SKM-1 treated with dmso at 0.1 percent for 144 hours (cell line): ENCODE results near the gene KRI1.

ENCODE experiments used
- DNase-seq: peaks from one replicate; lab custom pipeline; 2025; ENCODE audit not compliant: unreplicated experiment; lab: John Stamatoyannopoulos, UW

Gene KRI1

DNA sequence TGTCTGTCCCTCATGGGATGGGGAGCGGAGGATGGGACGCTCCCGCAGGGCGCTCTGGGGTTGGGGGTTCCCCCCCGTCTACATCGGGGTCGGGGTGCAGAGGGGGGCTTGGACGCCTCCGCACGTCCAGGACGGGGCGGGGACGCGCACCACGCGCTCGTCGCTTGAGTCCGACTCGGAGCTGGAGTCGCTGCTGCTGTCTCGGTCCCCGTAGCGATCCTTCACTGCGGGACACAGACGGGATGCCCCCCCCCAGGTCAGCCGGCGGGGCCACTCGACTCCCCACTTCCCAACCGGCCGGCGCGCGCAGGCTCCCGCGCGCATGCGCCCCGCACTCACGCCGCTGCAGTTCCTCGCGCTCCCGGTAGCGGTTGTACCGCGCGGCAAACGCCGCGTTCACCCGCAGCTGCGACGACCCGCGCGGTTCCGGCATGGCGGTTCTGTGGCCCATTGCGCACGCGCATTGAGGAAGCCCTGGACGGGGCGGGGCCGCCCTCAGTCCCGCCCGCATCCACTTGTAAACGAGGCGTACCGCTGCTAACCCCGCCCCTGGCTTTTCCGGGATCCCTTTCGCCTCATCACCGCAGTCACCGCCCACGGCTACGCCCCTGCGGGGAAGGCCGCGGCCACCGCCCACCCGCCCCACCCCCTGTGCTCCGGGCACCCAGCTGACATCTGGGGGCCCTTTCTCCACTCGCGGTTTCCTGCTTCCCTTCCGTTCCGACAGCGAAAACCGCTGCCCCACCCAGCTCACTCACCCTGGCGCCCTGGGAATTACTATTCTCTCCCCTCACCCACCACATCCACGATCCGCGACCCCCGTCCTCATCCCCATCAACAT lies at the start of gene KRI1:
TSS of gene KRI1 (minus strand) at position 444 of the 841 bp plus-strand sequence. CDS start at position 433, 11 bp downstream.
- peak; percentile 98 for DNase-seq

DNA sequence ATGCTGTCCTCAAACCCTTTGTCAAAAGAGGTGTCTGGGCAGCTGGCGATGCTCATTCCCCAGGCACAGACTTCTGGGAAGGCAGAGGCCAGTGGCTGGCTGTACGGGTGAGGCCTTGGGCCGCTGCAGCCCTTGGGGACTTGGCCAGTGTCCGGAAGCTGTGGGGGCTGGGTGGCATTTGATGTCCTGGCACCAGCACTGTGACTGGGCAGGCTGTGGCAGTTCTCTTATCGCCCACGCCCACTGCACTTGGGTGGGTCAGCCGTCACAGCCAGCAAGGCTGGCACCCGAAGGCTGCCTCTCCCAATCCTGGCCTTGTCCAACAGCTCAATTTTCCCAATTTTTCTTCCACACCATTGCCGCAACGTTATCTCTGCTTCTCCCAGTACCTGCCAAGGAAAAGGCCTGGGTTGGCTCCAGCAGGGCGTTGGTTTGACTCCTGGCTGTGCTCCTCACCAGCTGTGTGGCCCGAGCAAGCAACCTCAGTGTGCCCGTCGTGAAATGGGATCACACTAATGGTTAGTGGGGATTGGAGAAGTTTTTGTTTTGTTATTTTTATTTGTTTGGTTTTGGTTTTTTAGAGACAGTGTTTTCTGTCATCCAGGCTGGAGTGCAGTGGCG lies 46.8 kb upstream of the KRI1 start:
- no peak for DNase-seq

- no peak for DNase-seq
These were observed 46.1 kb upstream of the KRI1 start for GRCh38 chr19:10611907-10612306.

DNA sequence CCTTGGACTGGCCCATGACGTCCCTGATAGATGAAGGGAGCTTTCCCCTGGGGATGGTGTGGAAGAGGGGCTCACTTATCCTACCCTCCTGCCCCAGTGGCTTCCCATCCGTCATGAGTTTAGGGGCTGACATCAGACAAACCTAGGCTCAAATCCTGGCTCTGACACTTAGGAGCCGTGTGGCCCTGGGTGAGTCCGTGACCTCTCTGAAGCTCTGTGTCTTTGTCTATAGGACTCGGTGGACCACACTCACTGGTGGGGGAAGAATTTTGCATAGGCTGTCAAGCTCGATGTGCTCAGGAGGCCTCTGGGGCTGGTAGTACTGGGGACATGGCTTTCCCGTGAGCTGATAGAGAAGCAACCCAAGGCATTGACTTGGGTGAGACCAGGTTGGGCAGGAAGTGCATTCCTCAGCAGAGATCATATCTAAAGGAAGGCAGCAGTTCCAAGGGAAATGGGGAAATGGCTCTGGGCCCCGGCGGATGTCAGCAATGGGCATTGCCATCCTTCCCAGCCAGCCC lies 38.7 kb upstream of the KRI1 start:
- DNase-seq: no peak

GRCh38 chr19:10603873-10604459 lies 38.2 kb upstream of the KRI1 start:
- peak; percentile 77 for DNase-seq

- no peak for DNase-seq
These were observed 37.5 kb upstream of the KRI1 start for GRCh38 chr19:10603084-10603872.

- peak; percentile 53 for DNase-seq
These were observed 36.7 kb upstream of the KRI1 start for GRCh38 chr19:10602330-10603083.

GRCh38 chr19:10601999-10602329 lies 36.2 kb upstream of the KRI1 start:
- no peak for DNase-seq

- no peak for DNase-seq
These were observed 34.3 kb upstream of the KRI1 start for GRCh38 chr19:10600149-10600548.

DNA sequence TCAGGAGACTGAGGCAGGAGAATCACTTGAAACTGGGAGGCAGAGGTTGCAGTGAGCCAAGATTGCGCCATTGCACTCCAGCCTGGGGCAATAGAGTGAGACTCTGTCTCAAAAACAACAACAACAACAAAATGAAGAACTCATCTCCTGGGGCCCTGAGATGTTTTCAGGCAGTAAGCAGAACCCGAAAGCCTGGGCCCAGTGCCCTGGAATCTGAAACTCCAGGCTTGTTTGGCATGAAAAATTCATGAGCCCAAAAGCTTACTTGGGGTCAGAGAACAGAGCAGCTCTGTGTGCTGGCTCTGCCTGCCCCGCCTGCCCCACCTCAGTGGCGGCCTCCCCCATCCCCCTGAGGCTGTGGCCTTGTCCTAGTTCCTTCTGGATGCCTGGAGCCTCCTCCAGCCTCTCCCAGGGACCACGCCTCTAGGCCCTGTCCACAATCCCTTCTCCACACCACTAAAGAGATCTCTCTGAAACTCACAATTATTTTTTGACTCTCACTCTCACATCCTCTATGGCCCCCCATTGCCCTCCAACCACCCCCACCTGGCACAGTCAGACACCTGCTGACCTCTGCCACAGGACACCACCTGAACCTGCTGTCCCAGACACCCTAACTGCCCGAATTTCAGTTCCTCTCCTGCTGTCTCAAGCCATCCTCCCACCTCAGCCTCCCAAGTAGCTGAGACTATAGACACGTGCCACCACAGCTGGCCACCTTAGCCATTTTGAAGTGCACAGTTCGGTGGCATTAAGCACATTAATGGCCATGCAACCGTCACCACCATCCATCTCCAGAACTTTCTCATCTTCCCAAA lies 28.2 kb upstream of the KRI1 start:
- DNase-seq: no peak

DNA sequence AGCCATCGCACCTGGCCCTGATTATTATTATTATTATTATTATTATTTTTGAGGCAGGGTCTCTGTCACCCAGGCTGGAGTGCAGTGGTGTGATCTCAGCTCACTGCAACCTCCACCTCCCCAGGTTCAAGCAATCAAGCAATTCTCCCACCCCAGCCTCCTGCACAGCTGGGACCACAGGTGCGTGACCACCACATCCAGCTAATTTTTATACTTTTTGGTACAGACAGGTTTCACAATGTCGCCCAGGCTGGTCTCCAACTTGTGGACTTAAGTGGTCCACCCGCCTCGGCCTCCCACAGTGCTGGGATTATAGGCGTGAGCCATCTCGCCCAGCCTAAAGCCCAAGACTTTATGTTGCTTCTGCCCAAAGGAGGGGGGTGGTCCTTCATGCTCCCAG lies 27.3 kb upstream of the KRI1 start:
- DNase-seq: no peak

DNA sequence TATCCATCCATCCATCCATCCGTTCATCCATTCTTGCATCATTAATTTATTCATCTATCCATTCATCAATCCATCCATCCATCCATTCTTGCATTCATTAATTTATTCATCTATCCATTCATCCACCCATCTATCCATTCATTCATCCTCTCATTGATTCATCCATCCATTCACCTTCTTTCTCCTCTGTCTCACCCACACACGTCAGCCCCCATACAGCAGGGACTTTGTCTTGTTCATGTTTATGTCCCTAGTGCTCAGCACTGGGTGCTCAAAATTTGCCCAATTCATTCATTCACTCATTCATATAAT lies 22.0 kb upstream of the KRI1 start:
- DNase-seq: no peak

GRCh38 chr19:10587022-10587838 lies 21.4 kb upstream of the KRI1 start, which contains the start of gene AP1M2:
Gene AP1M2, minus strand, starts transcription at chr19:10587312. Its CDS starts 81 bp downstream, at chr19:10587231.
- no peak for DNase-seq

DNA sequence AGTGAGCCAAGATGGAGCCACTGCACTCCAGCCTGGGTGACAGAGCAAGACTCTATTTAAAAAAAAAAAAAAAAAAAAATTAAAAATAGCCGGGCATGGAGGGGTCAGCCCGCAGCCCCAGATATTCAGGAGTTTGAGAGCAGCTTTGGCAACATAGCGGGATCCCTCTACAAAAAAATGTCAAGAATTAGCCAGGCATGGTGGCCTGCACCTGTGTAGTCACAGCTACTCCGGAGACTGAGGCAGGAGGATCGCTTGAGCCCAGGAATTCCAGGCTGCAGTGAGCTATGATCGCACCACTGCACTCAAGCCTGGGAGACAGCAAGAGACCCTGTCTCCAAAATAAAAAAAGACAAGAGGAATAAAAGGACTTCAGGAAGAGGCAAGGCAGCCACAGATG lies 20.6 kb upstream of the KRI1 start:
- no peak for DNase-seq

- no peak for DNase-seq
These were observed 17.4 kb upstream of the KRI1 start for GRCh38 chr19:10583036-10583776.

- no peak for DNase-seq
These were observed 16.3 kb upstream of the KRI1 start for GRCh38 chr19:10582091-10582490.

DNA sequence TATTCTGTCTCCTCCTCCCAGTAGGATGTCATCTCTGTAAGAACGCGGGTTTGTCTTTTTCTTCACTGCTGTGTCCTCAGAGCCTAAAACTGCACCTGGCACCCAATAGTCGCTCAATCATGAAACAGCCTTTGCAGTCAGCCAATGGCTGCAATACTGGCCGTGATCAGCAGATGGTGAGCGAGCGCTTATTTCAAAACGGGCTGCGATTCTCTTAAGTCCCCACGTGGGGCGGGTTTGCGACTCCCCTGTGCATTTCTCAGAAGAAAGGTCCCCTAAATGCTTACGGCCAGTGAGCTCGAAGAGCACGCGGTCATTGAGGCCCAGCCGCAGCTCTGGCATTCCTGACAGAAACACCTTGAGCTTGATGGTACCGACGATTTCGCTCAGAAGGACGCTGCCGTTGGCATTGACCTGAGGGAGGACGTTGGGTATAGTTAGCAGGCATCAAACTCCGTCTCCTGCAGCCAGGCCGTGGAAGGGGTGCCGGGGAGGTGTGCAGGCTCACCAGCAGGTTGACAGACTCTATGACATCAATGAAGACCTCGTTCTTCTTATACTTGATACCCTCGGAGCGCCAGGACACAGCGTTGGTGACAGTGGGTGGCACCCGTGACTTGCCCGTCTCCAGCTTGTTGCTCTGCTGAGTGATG lies 15.3 kb upstream of the KRI1 start:
- DNase-seq: peak; percentile 92

DNA sequence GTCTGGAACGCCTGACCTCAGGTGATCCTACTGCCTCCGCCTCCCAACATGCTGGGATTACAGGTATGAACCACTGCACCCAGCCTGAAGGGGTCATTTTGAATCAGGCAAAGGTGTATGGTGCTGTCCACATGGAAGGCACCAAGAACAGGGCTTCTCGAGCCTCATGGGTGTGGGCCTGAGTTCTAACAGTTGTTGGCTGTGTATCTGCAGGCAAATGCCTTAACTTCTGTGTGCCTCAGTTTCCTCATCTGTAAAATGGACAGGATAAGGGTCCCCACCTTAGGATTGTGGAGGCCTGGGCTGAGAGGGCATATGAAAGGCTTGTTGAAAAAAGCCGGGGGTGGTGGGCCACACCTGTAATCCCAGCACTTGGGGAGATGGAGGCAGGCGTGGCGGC lies 12.1 kb upstream of the KRI1 start:
- no peak for DNase-seq
